PFSK-1 (cell line): ENCODE results near the gene NGB.

Experiments
- REST ChIP-seq, 2 experiments: IDR thresholded peaks; 2 replicates each; pipeline versions ENCODE4 v1.6.1 to v1.8.0; 2011 to 2012; ENCODE audit warnings: low read depth in 2 of 2, low read length in 2 of 2, control low read depth in 1 of 2, inconsistent platforms in 1 of 2, mild to moderate bottlenecking in 1 of 2, moderate library complexity in 1 of 2; ENCODE audit not compliant: insufficient read depth in 1 of 2
- TAF1 ChIP-seq: IDR thresholded peaks from 2 replicates; pipeline ENCODE4 v1.6.1; 2012; ENCODE audit warnings: low read length, control low read depth, borderline replicate concordance; ENCODE audit not compliant: insufficient read depth

GRCh38 chr14:77224212-77224611 is 46.8 kb downstream of the NGB start:
- TF ChIP-seq TAF1 (no peak), REST (IDR thresholded peaks at IDR 0.05; ENCODE audit: insufficient read depth in 1 of 2, low read depth in 2 of 2, low read length in 2 of 2) (no peak)
